CD1c-positive myeloid dendritic cell (primary cell): Measurements from ENCODE around the gene PRR5.
A peak's percentile ranks its signal among the peaks of the same experiment; 100 is the strongest.
"Not testable (repeated sequence)": the region's sequence is repeated elsewhere in the genome, so short reads cannot be mapped to it uniquely, and the experiment has no call there.

Source experiments
- DNase-seq: peaks from one replicate; pipeline ENCODE4 v3.0.0-alpha.2; 2016; ENCODE audit errors: extremely low spot score

PRR5 gene

DNA sequence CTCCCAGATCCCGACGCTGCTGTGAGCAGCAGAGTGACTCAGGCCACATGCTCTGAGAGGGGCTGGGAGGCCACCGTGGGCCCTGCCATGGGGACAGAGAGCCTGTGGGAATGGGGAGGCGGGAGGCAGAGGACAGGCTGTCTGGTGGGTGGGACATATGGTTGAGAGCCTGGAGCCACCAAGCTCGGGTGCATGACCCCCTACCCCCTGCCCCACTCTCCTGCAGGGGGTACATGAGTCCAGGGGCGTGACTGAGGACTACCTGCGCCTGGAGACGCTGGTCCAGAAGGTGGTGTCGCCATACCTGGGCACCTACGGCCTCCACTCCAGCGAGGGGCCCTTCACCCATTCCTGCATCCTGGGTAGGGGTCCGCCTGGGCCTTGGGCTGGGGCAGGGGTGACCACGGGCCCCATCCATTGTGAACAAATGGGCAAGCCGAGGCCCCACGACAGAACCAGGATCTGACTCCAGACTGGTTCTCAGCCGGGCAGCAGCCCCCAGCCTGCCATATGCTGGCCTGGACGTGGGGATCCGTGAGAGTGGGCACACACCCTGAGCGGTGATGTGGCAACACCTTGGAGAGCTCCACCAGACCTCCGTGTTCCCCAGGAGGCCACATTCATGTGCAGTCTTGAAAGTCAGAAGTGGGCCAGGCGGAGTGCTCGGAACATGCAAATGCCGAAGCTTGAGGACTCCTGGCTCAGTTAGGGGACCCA lies 33.0 kb downstream of the PRR5 start:
- DNase-seq, result no peak

DNA sequence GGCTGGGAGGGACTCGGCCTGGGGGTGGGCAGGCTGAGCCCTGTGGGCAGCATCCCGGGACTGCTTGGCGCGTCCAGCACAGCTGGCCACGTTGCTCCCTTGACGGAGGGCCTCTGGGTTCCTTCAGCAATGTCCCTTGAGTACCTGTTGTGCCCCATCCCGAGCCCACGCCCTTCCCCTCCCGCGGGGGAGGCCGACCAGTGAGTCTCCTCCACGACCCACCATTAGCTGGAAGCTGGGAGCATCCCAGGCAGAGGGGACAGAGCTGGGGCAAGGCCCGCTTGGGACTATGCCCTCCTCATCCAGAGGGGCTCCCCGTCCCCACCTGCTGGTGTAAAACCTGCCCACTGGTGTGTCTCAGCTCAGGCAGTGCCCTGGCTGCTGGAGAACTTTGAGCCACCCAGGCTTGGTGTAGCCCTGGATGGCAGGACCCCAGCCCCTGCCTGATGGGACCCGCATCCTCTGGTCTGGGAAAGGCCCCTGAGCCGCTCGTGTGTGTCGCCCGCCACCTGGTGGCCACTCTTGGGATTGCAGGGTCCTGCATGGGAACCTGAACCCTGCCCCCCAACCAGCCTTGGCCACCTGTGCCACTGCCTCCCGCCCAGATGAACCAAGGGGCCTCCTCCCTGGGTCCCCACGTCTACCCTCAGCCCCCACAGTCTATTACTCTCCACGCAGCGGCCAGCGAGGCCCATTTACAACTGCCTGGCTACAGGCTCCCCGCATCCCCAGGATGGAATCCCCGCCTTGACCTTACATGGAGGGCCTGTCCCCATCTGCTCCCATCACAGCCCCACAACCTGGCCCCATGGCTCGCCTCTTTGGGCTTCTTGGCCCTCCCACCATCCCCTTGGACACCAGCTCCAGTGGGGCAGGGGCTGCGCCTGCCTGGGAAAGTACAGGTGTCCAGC lies 33.8 kb downstream of the PRR5 start:
- peak; percentile 74 for DNase-seq

GRCh38 chr22:44736581-44737405 lies 34.8 kb downstream of the PRR5 start:
- DNase-seq, result no peak

DNA sequence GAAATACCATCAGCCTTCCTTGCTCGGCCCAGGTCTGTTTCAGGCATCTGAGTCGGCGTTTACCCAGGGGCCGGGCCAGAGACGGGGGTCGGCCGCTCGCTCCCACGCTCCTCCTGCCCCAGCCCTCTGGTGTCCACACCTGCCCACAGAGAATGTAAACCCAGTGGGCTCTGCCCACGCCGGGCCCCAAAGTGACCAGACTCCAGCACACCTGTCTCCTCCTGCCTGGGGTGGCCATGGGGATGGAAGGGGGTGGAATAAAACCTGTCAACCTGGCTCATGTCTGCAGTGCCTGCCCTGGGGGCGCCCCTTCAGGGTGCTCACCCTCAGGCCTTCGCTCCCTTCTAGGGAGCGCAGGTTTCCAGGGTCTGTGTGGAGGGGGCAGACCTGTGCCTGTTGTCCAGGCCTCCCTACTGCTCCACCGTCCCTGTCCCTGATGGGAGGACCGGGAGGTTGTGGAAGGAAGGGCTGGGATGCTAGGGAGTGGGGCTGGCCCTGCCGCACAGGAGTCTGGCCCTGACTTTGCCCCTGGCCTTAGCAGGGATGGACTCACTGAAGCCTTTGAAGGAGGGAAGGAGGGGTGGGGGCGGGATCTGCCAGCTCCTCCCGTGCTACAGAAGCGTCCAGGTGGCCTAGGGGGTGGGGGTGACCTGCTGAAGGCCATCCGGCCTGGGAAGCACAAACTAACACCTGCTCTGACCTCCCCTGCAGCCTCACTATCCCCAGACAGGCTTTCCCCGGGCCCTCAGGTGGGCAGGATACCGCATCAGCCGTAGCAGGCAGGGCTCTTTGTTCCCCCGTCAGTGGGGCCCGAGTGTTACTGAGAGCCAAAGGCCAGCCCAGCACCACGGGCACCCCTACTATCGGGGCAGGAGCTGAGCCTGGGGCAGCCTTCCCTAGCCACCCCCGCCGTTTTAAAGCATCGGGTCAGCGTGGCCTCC lies 35.7 kb downstream of the PRR5 start:
- DNase-seq, result no peak

GRCh38 chr22:44738347-44738715 lies 36.3 kb downstream of the PRR5 start:
- DNase-seq, result no peak

GRCh38 chr22:44739024-44739423 lies 37.0 kb downstream of the PRR5 start:
- DNase-seq, result no peak

DNA sequence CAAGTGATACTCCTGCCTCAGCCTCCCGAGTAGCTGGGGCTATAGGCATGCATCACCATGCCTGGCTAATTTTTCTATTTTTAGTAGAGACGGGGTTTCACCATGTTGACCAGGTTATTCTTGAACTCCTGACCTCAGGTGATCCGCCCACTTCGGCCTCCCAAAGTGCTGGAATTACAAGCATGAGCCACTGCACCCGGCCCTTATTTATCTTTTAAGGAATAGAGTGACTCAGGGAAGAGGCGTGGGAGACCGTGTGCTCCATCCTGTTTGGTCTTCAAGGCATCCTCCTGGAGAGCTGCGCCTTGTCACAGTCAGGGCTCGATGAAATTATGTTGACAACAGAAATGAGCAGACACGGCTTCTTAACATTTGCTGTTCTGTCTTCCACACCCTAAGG lies 37.7 kb downstream of the PRR5 start:
- not testable (repeated sequence) for DNase-seq

DNA sequence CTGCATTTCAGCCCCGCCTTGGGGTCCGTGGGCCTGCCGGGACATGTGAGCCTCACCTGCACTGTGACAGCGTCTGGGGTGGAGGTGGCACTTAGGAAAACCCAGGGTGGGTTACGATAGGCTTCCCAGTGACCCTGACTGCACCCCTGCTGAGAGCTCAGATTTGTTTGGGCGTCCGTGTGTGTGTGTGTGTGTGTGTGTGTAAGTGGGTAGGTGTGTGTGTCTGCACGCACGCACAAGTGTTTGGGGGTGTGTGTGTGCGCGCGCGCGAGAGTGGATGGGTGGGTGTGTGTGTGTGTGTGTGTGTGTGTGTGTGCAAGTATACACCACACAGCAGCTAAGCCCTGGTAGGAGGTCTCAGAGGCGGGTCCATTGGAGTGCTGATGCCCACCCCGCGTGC lies 38.3 kb downstream of the PRR5 start:
- no peak for DNase-seq

DNA sequence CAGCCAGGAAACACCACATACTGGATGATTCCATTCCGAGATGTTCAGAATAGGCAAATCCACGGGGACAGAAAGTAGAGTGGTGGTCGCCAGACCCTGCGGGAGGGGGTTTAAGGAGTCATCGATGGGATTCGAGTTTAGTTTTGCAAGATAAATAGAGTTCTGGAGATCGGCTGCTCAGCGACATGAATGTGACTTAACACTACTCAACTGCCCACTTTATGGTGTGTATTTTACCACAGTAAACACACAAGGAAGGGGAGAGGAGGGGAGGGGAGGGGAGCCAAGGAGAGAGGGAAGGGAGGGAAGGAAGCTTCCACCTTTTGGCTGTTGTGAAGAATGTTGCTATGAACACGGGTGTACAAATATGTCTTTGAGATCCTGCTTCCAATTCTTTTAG lies 39.9 kb downstream of the PRR5 start:
- no peak for DNase-seq

- no peak for DNase-seq
Measured at GRCh38 chr22:44743247-44743646, 41.2 kb downstream of the PRR5 start.

GRCh38 chr22:44743804-44744211 lies 41.8 kb downstream of the PRR5 start:
- no peak for DNase-seq

DNA sequence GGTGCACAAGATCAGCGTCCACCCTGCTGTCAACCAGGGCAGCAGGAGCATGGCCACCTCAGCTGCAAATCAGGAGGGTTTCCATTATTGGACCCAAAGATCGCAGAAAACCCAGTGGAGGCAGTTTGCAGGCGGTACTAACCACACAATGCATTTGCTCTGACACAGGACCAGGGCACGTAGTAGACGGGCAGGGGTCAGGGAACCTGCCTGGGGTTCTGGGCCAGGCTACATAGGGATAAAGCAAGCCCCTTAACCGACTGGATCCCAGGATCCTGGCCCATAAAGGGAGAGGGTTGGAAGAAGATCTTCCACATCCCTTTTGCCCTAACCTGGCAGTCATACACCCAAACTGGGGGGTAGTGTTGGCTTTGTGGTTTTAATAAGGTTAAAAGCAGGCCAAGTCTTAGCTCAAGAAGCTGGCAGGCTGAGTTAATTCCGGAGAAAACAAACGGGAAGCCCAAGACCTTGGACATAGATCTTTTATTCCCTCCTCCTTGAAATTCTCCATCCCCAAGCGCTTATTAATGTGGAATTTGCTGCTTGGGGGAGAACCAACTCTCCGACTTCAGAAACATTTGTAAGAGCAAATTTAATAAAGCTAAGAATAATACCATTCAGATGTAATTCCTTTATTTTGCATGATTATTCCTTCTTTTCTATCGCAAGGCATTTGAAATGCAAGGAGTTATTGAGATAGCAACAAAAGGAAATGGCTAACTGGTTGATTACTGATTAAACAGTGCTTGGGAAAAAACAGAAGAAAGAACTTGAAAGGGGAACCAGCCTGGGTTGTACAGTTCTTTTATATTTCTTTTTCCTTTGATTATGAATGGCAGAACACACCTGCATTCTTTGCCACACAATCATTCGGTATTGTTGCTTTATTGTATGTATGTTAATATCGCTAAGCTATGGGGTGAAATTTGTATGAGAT lies 44.1 kb downstream of the PRR5 start:
- no peak for DNase-seq

DNA sequence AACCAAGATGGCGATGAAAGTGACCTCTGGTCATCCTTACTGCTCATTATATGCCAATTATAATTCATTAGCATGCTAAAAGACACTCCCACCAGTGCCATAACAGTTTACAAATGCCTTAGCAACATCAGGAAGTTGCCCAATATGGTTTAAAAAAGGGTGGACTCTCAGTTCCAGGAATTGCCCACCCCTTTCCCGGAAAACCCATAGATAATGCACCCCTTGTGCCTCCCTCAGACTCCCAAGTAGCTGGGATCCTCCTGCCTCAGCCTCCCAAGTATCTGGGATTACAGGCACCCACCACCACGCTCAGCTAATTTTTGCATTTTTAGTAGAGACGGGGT lies 45.8 kb downstream of the PRR5 start:
- not testable (repeated sequence) for DNase-seq

DNA sequence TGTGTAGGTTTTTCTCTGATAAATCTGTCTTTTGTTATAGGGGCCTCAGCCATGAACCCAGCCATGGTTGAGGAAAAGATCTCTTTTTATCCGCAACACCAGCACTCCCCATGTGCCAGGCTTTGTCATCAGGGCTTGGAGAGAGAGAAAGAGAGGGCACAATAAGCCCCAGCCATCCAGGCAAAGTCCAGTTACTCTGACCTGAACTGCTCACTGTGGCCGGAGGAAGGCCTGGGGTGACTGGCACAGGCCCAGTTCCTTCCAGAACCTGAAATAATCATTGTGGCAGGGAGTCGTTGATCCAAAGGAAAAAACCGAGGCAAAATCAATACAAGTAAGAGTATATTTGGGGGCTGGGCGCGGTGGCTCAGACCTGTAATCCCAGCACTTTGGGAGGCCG lies 46.5 kb downstream of the PRR5 start:
- DNase-seq, result no peak

DNA sequence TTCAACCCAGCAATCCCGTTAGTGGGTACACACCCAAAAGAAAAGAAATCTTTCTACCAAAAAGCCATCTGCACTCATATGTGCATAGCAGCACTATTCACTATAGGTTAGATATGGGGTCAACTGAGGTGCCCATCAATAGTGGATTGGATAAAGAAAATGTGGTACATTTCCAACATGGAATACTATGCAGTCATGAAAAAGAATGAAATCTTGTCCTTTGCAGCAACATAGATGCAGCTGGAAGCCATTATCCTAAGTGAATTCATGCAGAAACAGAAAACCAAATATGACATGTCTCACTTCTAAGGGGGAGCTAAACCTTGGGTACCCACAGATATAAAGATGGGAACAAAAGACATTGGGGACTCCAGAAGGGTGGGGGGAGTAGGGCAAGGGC lies 48.5 kb downstream of the PRR5 start:
- no peak for DNase-seq

GRCh38 chr22:44752285-44753188 lies 50.5 kb downstream of the PRR5 start, which contains the start of gene ARHGAP8:
TSS of gene ARHGAP8 (plus strand) at chr22:44752575. CDS start at chr22:44786528, 33,953 bp downstream.
- no peak for DNase-seq

- DNase-seq, result no peak
Measured at GRCh38 chr22:44753189-44754042, 51.4 kb downstream of the PRR5 start.

- DNase-seq, result no peak
Measured at GRCh38 chr22:44754998-44755397, 53.0 kb downstream of the PRR5 start.
